GM23338 (cell line): Measurements from ENCODE around the gene TXNDC15. TPM values are rescaled to one million over a fixed set of nuclear protein-coding genes. Genes with fewer than 3 reads are reported as not detected.

Source experiments
- ATAC-seq: fragments of 200-7000 bp; cut with Tn5 transposase; 3 replicates; pipeline ENCODE4 v1.9.1; 2020
- DNase-seq: peaks from one replicate; pipeline ENCODE4 v3.0.0-alpha.2; 2015; ENCODE audit warnings: low spot score
- H2AFZ ChIP-seq: fragments of 200-600 bp; sonication (generic); 2 replicates; pipeline ENCODE4 v1.8.0; 2016; ENCODE audit warnings: antibody characterized with exemption, mild to moderate bottlenecking, moderate library complexity
- H3F3A ChIP-seq: fragments of 200-600 bp; sonication (generic); replicated peaks from 2 replicates; pipeline ENCODE4 v1.8.0; 2017; ENCODE audit warnings: antibody characterized with exemption, mixed run types, low read depth
- H3K27ac ChIP-seq: fragments of 200-600 bp; sonication (generic); 2 replicates; pipeline ENCODE4 v1.6.1; 2016; ENCODE audit warnings: low read depth
- H3K27me3 ChIP-seq: fragments of 200-600 bp; sonication (generic); 2 replicates; pipeline ENCODE4 v1.8.0; 2016; ENCODE audit warnings: mild to moderate bottlenecking, mixed run types, moderate library complexity; ENCODE audit not compliant: insufficient read depth
- H3K36me3 ChIP-seq: fragments of 200-600 bp; sonication (generic); 2 replicates; pipeline ENCODE4 v1.8.0; 2016; ENCODE audit warnings: mild to moderate bottlenecking; ENCODE audit not compliant: insufficient read depth
- H3K4me1 ChIP-seq: fragments of 200-600 bp; sonication (generic); 2 replicates; pipeline ENCODE4 v1.8.0; 2016; ENCODE audit warnings: mild to moderate bottlenecking, moderate library complexity; ENCODE audit not compliant: insufficient read depth
- H3K4me2 ChIP-seq: fragments of 200-600 bp; sonication (generic); 2 replicates; pipeline ENCODE4 v1.7.1; 2017; ENCODE audit warnings: mixed run types
- H3K4me3 ChIP-seq: fragments of 200-600 bp; sonication (generic); 2 replicates; pipeline ENCODE4 v1.6.1; 2016; ENCODE audit warnings: mixed run types
- H3K79me2 ChIP-seq: fragments of 200-600 bp; sonication (generic); replicated peaks from 2 replicates; pipeline ENCODE4 v1.8.0; 2017; ENCODE audit warnings: mild to moderate bottlenecking; ENCODE audit not compliant: insufficient read depth
- H3K9me2 ChIP-seq: fragments of 200-600 bp; sonication (generic); 2 replicates; pipeline ENCODE4 v1.8.0; 2017; ENCODE audit not compliant: insufficient read depth
- H4K20me1 ChIP-seq: fragments of 200-600 bp; sonication (generic); replicated peaks from 2 replicates; pipeline ENCODE4 v1.8.0; 2017; ENCODE audit warnings: mild to moderate bottlenecking; ENCODE audit not compliant: insufficient read depth
- H3K27ac Mint-ChIP-seq: 2 replicates; pipeline ENCODE4 v1.8.0; 2020; ENCODE audit warnings: inconsistent platforms, mild to moderate bottlenecking, moderate library complexity, mixed read lengths
- H3K27me3 Mint-ChIP-seq: 3 replicates; pipeline ENCODE4 v1.8.0; 2022; ENCODE audit warnings: low read depth, mild to moderate bottlenecking, moderate library complexity, mixed read lengths, inconsistent platforms; ENCODE audit not compliant: insufficient read depth, poor library complexity
- H3K36me3 Mint-ChIP-seq: 3 replicates; pipeline ENCODE4 v1.8.0; 2021; ENCODE audit warnings: low read depth, mild to moderate bottlenecking, inconsistent platforms, moderate library complexity, mixed read lengths
- H3K4me1 Mint-ChIP-seq: 3 replicates; pipeline ENCODE4 v1.8.0; 2020; ENCODE audit warnings: mild to moderate bottlenecking, inconsistent platforms, mixed read lengths
- H3K4me3 Mint-ChIP-seq: 3 replicates; pipeline ENCODE4 v1.8.0; 2021; ENCODE audit warnings: moderate library complexity, mild to moderate bottlenecking, inconsistent platforms, mixed read lengths
- H3K9me3 Mint-ChIP-seq: 3 replicates; pipeline ENCODE4 v1.8.0; 2020; ENCODE audit warnings: moderate library complexity, mild to moderate bottlenecking, inconsistent platforms, mixed read lengths
- CREB1 ChIP-seq: fragments of 250-450 bp; sonication (Bioruptor Pico); IDR thresholded peaks from 2 replicates; pipeline ENCODE4 v1.5.0; 2020; ENCODE audit warnings: low read depth, mild to moderate bottlenecking, moderate library complexity
- NANOG ChIP-seq: IDR thresholded peaks from 2 replicates; pipeline ENCODE4 v1.6.1; 2016; ENCODE audit warnings: antibody characterized with exemption, borderline replicate concordance
- STAT1 ChIP-seq: IDR thresholded peaks from one replicate; pipeline ENCODE4 v1.6.1; 2016; ENCODE audit warnings: antibody characterized with exemption; ENCODE audit not compliant: unreplicated experiment
- ZNF114 ChIP-seq: fragments of 250-450 bp; sonication (Bioruptor Pico); IDR thresholded peaks from 2 replicates; pipeline ENCODE4 v1.5.0; 2020; ENCODE audit warnings: mild to moderate bottlenecking, moderate library complexity
- ZNF331 ChIP-seq: fragments of 250-450 bp; sonication (Bioruptor Pico); IDR thresholded peaks from 2 replicates; pipeline ENCODE4 v1.5.0; 2020; ENCODE audit warnings: low read depth, mild to moderate bottlenecking, moderate library complexity
- ZNF462 ChIP-seq: fragments of 250-450 bp; sonication (Bioruptor Pico); IDR thresholded peaks from 2 replicates; pipeline ENCODE4 v1.5.0; 2020; ENCODE audit warnings: mild to moderate bottlenecking, moderate library complexity
- polyA plus RNA-seq: library from polyadenylated mRNA; unstranded; fragments of >200 nt; fragmentation: Nextera tagmentation; extraction: Ambion mirVana; gene quantifications from 2 replicates; pipeline ENCODE4 v1.2.1, GENCODE V29; 2016
- total RNA-seq: library from RNA; depleted of rRNA; stranded (reverse); fragments of >200 nt; shearing (Covaris generic); gene quantifications from 2 replicates; pipeline ENCODE4 v1.2.3, GENCODE V29; 2014
- TF ChIP-seq, protein P1 (sequence below): IDR thresholded peaks from one replicate; pipeline ENCODE4 v1.6.1; 2018; ENCODE audit warnings: antibody characterized with exemption; ENCODE audit not compliant: unreplicated experiment
- TF ChIP-seq, protein P2 (sequence below), 2 experiments: fragments of 200-600 bp in 1 of 2; sonication (generic) in 1 of 2; conservative IDR thresholded peaks; 2 replicates each; pipeline versions ENCODE4 v1.5.1 to v1.6.1; 2016 to 2017; ENCODE audit warnings: antibody characterized with exemption in 2 of 2, low read depth in 2 of 2, mild to moderate bottlenecking in 2 of 2, moderate library complexity in 1 of 2
- TF ChIP-seq, protein P3 (sequence below): IDR thresholded peaks from 2 replicates; pipeline ENCODE4 v1.6.1; 2016; ENCODE audit warnings: antibody characterized with exemption

TXNDC15 gene
- total and polyA plus RNA-seq, 2 experiments from 2014 or later: 24.4 to 28.5 TPM

- Histone ChIP-seq H3K79me2 (no peaks in the 10 kb centered on the region), H3K4me1 (no peaks in the 10 kb centered on the region), H3K9me2 (no peaks in the 10 kb centered on the region), H3K4me2 (no peak overlapping the region), H3F3A (no peaks in the 10 kb centered on the region), H3K27ac (no peak overlapping the region), H3K27me3 (no peaks in the 10 kb centered on the region), H3K36me3 (0 out of 2 replicates have a peak, but pooled peaks cover 3% of the 10 kb centered on the region), H4K20me1 (no peaks in the 10 kb centered on the region), H3K4me3 (no peak overlapping the region), H2AFZ (no peak overlapping the region)
- Mint-ChIP-seq H3K9me3 (no peaks in the 10 kb centered on the region), H3K4me3 (no peak overlapping the region), H3K27me3 (no peaks in the 10 kb centered on the region), H3K27ac (no peak overlapping the region), H3K36me3 (peaks cover 14% of the 10 kb centered on the region; the same call in 2 of the 3 replicates), H3K4me1 (peaks cover 4% of the 10 kb centered on the region; the same call in 2 of the 3 replicates)
- TF ChIP-seq, protein P1, sequence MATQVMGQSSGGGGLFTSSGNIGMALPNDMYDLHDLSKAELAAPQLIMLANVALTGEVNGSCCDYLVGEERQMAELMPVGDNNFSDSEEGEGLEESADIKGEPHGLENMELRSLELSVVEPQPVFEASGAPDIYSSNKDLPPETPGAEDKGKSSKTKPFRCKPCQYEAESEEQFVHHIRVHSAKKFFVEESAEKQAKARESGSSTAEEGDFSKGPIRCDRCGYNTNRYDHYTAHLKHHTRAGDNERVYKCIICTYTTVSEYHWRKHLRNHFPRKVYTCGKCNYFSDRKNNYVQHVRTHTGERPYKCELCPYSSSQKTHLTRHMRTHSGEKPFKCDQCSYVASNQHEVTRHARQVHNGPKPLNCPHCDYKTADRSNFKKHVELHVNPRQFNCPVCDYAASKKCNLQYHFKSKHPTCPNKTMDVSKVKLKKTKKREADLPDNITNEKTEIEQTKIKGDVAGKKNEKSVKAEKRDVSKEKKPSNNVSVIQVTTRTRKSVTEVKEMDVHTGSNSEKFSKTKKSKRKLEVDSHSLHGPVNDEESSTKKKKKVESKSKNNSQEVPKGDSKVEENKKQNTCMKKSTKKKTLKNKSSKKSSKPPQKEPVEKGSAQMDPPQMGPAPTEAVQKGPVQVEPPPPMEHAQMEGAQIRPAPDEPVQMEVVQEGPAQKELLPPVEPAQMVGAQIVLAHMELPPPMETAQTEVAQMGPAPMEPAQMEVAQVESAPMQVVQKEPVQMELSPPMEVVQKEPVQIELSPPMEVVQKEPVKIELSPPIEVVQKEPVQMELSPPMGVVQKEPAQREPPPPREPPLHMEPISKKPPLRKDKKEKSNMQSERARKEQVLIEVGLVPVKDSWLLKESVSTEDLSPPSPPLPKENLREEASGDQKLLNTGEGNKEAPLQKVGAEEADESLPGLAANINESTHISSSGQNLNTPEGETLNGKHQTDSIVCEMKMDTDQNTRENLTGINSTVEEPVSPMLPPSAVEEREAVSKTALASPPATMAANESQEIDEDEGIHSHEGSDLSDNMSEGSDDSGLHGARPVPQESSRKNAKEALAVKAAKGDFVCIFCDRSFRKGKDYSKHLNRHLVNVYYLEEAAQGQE: no peak
- TF ChIP-seq NANOG (no peak), ZNF331 (CRISPR knock-in tag) (no peak), STAT1 (no peak), CREB1 (CRISPR knock-in tag) (no peak)
- TF ChIP-seq, protein P2, sequence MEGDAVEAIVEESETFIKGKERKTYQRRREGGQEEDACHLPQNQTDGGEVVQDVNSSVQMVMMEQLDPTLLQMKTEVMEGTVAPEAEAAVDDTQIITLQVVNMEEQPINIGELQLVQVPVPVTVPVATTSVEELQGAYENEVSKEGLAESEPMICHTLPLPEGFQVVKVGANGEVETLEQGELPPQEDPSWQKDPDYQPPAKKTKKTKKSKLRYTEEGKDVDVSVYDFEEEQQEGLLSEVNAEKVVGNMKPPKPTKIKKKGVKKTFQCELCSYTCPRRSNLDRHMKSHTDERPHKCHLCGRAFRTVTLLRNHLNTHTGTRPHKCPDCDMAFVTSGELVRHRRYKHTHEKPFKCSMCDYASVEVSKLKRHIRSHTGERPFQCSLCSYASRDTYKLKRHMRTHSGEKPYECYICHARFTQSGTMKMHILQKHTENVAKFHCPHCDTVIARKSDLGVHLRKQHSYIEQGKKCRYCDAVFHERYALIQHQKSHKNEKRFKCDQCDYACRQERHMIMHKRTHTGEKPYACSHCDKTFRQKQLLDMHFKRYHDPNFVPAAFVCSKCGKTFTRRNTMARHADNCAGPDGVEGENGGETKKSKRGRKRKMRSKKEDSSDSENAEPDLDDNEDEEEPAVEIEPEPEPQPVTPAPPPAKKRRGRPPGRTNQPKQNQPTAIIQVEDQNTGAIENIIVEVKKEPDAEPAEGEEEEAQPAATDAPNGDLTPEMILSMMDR (conservative IDR thresholded peaks at IDR 0.05; ENCODE audit: low read depth in 2 of 2): no peak
- TF ChIP-seq, protein P3, sequence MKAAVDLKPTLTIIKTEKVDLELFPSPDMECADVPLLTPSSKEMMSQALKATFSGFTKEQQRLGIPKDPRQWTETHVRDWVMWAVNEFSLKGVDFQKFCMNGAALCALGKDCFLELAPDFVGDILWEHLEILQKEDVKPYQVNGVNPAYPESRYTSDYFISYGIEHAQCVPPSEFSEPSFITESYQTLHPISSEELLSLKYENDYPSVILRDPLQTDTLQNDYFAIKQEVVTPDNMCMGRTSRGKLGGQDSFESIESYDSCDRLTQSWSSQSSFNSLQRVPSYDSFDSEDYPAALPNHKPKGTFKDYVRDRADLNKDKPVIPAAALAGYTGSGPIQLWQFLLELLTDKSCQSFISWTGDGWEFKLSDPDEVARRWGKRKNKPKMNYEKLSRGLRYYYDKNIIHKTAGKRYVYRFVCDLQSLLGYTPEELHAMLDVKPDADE: no peak
- no peak for ATAC-seq
- DNase-seq: no peak
Observed at GRCh38 chr5:134937526-134937925, 63.4 kb downstream of the TXNDC15 start.

GRCh38 chr5:134938030-134938429, 63.9 kb downstream of the TXNDC15 start:
- peaks cover 4% of the 10 kb centered on the region; the same call in 2 of the 3 replicates for H3K4me1 Mint-ChIP-seq
- Histone ChIP-seq H3K36me3 (0 out of 2 replicates have a peak, but pooled peaks cover 3% of the 10 kb centered on the region), H3K27me3 (no peaks in the 10 kb centered on the region), H4K20me1 (no peaks in the 10 kb centered on the region), H3K4me2 (no peak overlapping the region), H3F3A (no peaks in the 10 kb centered on the region), H3K9me2 (no peaks in the 10 kb centered on the region), H3K79me2 (no peaks in the 10 kb centered on the region), H2AFZ (no peak overlapping the region), H3K4me3 (no peak overlapping the region), H3K4me1 (no peaks in the 10 kb centered on the region), H3K27ac (no peak overlapping the region)
- ATAC-seq (no peak), DNase-seq (no peak)
- no peak overlapping the region for H3K4me3 Mint-ChIP-seq
- H3K27me3 Mint-ChIP-seq: no peaks in the 10 kb centered on the region
- peaks cover 10% of the 10 kb centered on the region; the same call in 2 of the 3 replicates for H3K36me3 Mint-ChIP-seq
- no peak overlapping the region for H3K27ac Mint-ChIP-seq
- no peaks in the 10 kb centered on the region for H3K9me3 Mint-ChIP-seq
- no peak for TF ChIP-seq ZNF114 (CRISPR knock-in tag)
- no peak for TF ChIP-seq ZNF462 (CRISPR knock-in tag)
- TF ChIP-seq STAT1: no peak
- TF ChIP-seq CREB1 (CRISPR knock-in tag): no peak
